ENCODE measurements around the gene PDLIM7. TPM values are rescaled to one million over a fixed set of nuclear protein-coding genes. Genes with fewer than 3 reads are reported as not detected.

Gene PDLIM7
- total and polyA plus RNA-seq, 2 experiments from 2014 or later: 165 to 537 TPM

GRCh38 chr5:177527595-177527994, 30.2 kb upstream of the PDLIM7 start:
- Histone ChIP-seq H3K4me1 (ENCODE audit: low read depth) (no peaks in the 10 kb centered on the region), H3K27ac (no peak overlapping the region), H3K9me3 (ENCODE audit: low read depth) (no peaks in the 10 kb centered on the region), H3K4me3 (no peak overlapping the region), H3K27me3 (no peaks in the 10 kb centered on the region), H3K36me3 (peaks cover 48% of the 10 kb centered on the region)
- TF ChIP-seq, protein P1, sequence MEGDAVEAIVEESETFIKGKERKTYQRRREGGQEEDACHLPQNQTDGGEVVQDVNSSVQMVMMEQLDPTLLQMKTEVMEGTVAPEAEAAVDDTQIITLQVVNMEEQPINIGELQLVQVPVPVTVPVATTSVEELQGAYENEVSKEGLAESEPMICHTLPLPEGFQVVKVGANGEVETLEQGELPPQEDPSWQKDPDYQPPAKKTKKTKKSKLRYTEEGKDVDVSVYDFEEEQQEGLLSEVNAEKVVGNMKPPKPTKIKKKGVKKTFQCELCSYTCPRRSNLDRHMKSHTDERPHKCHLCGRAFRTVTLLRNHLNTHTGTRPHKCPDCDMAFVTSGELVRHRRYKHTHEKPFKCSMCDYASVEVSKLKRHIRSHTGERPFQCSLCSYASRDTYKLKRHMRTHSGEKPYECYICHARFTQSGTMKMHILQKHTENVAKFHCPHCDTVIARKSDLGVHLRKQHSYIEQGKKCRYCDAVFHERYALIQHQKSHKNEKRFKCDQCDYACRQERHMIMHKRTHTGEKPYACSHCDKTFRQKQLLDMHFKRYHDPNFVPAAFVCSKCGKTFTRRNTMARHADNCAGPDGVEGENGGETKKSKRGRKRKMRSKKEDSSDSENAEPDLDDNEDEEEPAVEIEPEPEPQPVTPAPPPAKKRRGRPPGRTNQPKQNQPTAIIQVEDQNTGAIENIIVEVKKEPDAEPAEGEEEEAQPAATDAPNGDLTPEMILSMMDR (IDR thresholded peaks at IDR 0.05; ENCODE audit: low read depth, low read length): no peak
- DNase-seq (ENCODE audit: low read depth in 1 of 2, low spot score in 1 of 2): no peak

DNA sequence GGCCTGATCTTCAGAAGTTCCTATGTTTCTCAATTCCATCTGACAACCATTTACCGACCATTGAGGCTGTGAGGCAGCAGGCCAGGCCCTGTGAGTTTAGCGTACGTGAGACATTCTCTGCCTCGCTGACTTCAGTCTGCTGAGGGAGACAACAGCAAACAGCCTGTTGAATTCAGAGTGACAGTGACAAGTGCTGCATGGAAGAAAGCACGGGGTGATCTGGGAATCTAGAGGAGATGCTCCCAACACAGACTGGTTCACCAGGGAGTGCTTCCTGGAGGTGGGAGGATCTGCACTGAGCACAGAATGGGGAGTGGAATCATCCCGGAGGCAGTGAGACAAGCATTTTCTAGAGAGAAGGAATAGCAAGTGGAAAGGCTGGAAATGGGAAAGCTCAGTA, 29.4 kb upstream of the PDLIM7 start:
- Histone ChIP-seq H3K27ac (no peak overlapping the region), H3K36me3 (peaks cover 44% of the 10 kb centered on the region)
- TF ChIP-seq, protein P1 (IDR thresholded peaks at IDR 0.05; ENCODE audit: low read depth, low read length): no peak

GRCh38 chr5:177526191-177526590, 28.8 kb upstream of the PDLIM7 start:
- Histone ChIP-seq H3K36me3 (peaks cover 43% of the 10 kb centered on the region), H3K27ac (no peak overlapping the region), H3K27me3 (no peaks in the 10 kb centered on the region), H3K9me3 (ENCODE audit: low read depth) (no peaks in the 10 kb centered on the region), H3K4me1 (ENCODE audit: low read depth) (no peaks in the 10 kb centered on the region), H3K4me3 (no peak overlapping the region)
- TF ChIP-seq, protein P1 (IDR thresholded peaks at IDR 0.05; ENCODE audit: low read depth, low read length): no peak
- no peak for DNase-seq (ENCODE audit: low read depth in 1 of 2, low spot score in 1 of 2)

More for the DNA sequence above, 29.4 kb upstream of the PDLIM7 start:
- H3K9me3 ChIP-seq (ENCODE audit: low read depth): no peaks in the 10 kb centered on the region
- no peaks in the 10 kb centered on the region for H3K4me1 ChIP-seq (ENCODE audit: low read depth)
- no peak overlapping the region for H3K4me3 ChIP-seq
- DNase-seq (ENCODE audit: low read depth in 1 of 2, low spot score in 1 of 2): no peak
- H3K27me3 ChIP-seq: no peaks in the 10 kb centered on the region

DNA sequence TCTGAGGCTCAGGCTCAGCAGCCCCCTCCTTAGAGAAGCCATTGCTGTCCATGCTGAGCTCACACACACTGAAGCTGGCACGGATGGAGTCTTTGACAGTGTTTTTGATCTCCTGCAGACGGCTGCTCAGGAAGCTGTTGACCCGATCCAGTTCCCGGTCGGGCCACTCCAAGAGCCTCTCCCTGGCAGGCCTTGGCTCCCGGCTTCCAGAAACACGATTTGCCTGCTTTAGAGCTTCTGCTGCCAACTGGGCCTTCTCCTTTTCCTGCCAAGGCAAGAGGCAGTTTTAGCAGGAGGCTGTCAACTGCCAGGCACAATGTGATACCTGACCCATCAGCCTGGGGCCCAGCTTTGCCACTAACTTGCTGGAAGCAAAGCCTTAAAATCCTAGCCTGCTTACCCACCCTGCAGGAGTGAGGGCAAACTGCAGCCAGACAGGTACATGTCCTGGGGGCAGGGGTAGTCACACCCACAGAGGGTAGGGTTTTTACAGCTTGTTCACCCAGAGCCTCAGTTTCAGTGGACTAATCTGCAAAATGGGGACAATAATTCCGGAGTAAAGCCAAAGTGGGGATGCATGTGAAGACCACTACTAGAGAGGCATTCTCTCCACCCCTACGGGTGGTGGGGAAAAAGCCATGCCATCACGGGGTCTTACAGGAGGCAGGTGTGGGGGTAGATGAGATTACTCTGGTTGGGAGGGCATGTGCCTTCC, 27.7 kb upstream of the PDLIM7 start:
- Histone ChIP-seq H3K27ac (no peak overlapping the region), H3K4me1 (ENCODE audit: low read depth) (no peaks in the 10 kb centered on the region), H3K4me3 (no peak overlapping the region), H3K27me3 (no peaks in the 10 kb centered on the region), H3K36me3 (peaks cover 36% of the 10 kb centered on the region), H3K9me3 (ENCODE audit: low read depth) (no peaks in the 10 kb centered on the region)
- no peak for DNase-seq (ENCODE audit: low read depth in 1 of 2, low spot score in 1 of 2)
- TF ChIP-seq, protein P1 (IDR thresholded peaks at IDR 0.05; ENCODE audit: low read depth, low read length): peak; percentile 6

GRCh38 chr5:177524539-177524900, 27.1 kb upstream of the PDLIM7 start:
- Histone ChIP-seq H3K27ac (no peak overlapping the region), H3K9me3 (ENCODE audit: low read depth) (no peaks in the 10 kb centered on the region), H3K36me3 (peaks cover 38% of the 10 kb centered on the region), H3K4me3 (no peak overlapping the region), H3K4me1 (ENCODE audit: low read depth) (no peaks in the 10 kb centered on the region), H3K27me3 (no peaks in the 10 kb centered on the region)
- TF ChIP-seq, protein P1 (IDR thresholded peaks at IDR 0.05; ENCODE audit: low read depth, low read length): no peak
- DNase-seq (ENCODE audit: low read depth in 1 of 2, low spot score in 1 of 2): no peak
